Activated naive CD4-positive, alpha-beta T cell treated with anti-CD3 and anti-CD28 coated beads, Interleukin-2, amount 10 ng/mL, durations not matched to agents 7 days and 5 days (primary cell): ENCODE results near the gene APEX2.
A peak's percentile ranks its signal among the peaks of the same experiment; 100 is the strongest.

Experiments
- CTCF ChIA-PET: fragments of 350-600 bp; sonication (Branson Sonifier 250); formaldehyde crosslinking; loops from one replicate; lab custom pipeline; 2021; ENCODE audit warnings: antibody characterized with exemption; lab: Charles Lee
- DNase-seq: peaks from one replicate; pipeline ENCODE4 v3.0.0-alpha.2; 2020
- H3K27ac Mint-ChIP-seq: one replicate; pipeline ENCODE4 v1.8.0; 2021; ENCODE audit warnings: mild to moderate bottlenecking, moderate library complexity, mixed read lengths
- H3K27me3 Mint-ChIP-seq: one replicate; pipeline ENCODE4 v1.8.0; 2021; ENCODE audit warnings: mild to moderate bottlenecking, mixed read lengths
- H3K36me3 Mint-ChIP-seq: one replicate; pipeline ENCODE4 v1.8.0; 2021; ENCODE audit warnings: mixed read lengths
- H3K4me1 Mint-ChIP-seq: one replicate; pipeline ENCODE4 v1.8.0; 2021; ENCODE audit warnings: mixed read lengths
- H3K4me3 Mint-ChIP-seq: one replicate; pipeline ENCODE4 v1.8.0; 2021; ENCODE audit warnings: mild to moderate bottlenecking, moderate library complexity, mixed read lengths
- H3K9me3 Mint-ChIP-seq: one replicate; pipeline ENCODE4 v1.8.0; 2021; ENCODE audit warnings: mixed read lengths

Gene APEX2

GRCh38 chrX:54995621-54996020, 4.5 kb upstream of the APEX2 start:
- peaks cover 9% of the 10 kb centered on the region for H3K4me1 Mint-ChIP-seq
- H3K27me3 Mint-ChIP-seq = no peaks in the 10 kb centered on the region
- H3K36me3 Mint-ChIP-seq = no peaks in the 10 kb centered on the region
- CTCF ChIA-PET = no interaction called here
- no peaks in the 10 kb centered on the region for H3K9me3 Mint-ChIP-seq
- H3K27ac Mint-ChIP-seq = no peak overlapping the region
- DNase-seq = no peak
- H3K4me3 Mint-ChIP-seq = no peak overlapping the region

GRCh38 chrX:55004231-55004630, 4.1 kb downstream of the APEX2 start:
- Mint-ChIP-seq H3K27me3 (no peaks in the 10 kb centered on the region), H3K4me1 (peaks cover 41% of the 10 kb centered on the region), H3K36me3 (peaks cover 36% of the 10 kb centered on the region), H3K27ac (no peak overlapping the region), H3K9me3 (no peaks in the 10 kb centered on the region), H3K4me3 (no peak overlapping the region)
- no peak for DNase-seq
- CTCF ChIA-PET = no interaction called here

DNA sequence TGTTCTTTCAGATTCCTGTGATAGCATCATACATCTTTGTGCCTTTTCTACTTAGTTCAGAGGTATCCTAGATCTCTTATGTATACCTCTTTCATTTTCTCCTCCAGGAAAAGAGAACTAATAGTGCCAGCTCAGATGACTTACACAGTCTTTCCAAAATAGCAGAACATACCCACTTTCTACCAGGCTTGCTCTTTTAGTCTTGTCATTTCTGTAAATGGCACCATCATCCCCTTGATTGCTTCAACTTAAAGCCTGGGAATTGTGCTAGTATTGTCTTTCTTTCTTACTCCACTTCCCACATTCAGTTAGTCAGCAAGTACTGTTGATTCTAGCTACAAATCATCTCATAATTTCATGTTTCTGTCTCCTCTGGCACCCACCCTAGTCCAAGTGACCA, 5.1 kb downstream of the APEX2 start:
- peaks cover 36% of the 10 kb centered on the region for H3K36me3 Mint-ChIP-seq
- CTCF ChIA-PET = no interaction called here
- no peak overlapping the region for H3K27ac Mint-ChIP-seq
- no peak overlapping the region for H3K4me3 Mint-ChIP-seq
- H3K27me3 Mint-ChIP-seq = no peaks in the 10 kb centered on the region
- peaks cover 35% of the 10 kb centered on the region for H3K4me1 Mint-ChIP-seq
- H3K9me3 Mint-ChIP-seq = no peaks in the 10 kb centered on the region
- no peak for DNase-seq

DNA sequence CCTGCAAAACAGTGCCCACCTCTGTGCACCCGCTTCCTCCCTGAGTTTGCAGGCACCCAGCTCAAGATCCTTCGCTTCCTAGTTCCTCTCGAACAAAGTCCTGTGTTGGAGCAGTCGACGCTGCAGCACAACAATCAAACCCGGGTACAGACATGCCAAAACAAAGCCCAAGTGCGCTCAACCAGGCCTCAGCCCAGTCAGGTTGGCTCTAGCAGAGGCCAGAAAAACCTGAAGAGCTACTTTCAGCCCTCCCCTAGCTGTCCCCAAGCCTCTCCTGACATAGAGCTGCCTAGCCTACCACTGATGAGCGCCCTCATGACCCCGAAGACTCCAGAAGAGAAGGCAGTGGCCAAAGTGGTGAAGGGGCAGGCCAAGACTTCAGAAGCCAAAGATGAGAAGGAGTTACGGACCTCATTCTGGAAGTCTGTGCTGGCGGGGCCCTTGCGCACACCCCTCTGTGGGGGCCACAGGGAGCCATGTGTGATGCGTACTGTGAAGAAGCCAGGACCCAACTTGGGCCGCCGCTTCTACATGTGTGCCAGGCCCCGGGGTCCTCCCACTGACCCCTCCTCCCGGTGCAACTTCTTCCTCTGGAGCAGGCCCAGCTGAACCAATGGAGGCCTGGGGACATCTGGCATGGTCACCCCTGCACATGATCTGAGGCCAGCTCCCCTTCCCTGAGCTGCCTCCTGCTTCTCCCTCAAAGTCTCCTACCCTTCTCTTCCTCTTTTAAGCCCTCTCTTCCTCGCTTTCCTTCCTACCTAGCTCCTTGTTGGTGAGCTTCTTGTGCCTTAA, 6.9 kb downstream of the APEX2 start:
- Mint-ChIP-seq H3K4me3 (no peak overlapping the region), H3K4me1 (peaks cover 25% of the 10 kb centered on the region), H3K9me3 (no peaks in the 10 kb centered on the region), H3K27me3 (no peaks in the 10 kb centered on the region), H3K36me3 (peaks cover 35% of the 10 kb centered on the region), H3K27ac (peak overlapping the region; percentile 11)
- CTCF ChIA-PET = no interaction called here
- DNase-seq = no peak

DNA sequence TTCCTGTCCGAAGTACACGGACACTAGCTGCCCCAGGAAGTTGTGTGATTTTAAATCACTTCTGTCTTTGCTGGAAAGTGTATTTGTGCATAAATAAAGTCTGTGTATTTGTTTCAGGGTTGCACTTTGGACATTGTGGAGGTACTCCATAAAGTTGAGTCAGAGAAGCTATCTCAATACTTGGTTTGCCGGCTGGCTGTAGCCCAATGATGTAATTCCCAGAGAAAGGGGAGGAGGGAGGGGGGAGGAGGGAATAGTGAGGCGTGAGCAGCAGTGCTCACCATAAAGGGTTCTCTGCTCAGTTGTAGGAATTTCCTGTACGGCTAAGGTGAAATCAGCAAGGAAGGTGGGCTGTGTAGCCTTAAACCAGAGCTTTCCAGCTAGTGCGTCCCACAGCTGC, 7.5 kb downstream of the APEX2 start:
- Mint-ChIP-seq H3K9me3 (no peaks in the 10 kb centered on the region), H3K27ac (peak overlapping the region; percentile 11), H3K4me3 (no peak overlapping the region), H3K27me3 (no peaks in the 10 kb centered on the region), H3K36me3 (peaks cover 32% of the 10 kb centered on the region), H3K4me1 (peaks cover 19% of the 10 kb centered on the region)
- DNase-seq = no peak
- CTCF ChIA-PET = no interaction called here

DNA sequence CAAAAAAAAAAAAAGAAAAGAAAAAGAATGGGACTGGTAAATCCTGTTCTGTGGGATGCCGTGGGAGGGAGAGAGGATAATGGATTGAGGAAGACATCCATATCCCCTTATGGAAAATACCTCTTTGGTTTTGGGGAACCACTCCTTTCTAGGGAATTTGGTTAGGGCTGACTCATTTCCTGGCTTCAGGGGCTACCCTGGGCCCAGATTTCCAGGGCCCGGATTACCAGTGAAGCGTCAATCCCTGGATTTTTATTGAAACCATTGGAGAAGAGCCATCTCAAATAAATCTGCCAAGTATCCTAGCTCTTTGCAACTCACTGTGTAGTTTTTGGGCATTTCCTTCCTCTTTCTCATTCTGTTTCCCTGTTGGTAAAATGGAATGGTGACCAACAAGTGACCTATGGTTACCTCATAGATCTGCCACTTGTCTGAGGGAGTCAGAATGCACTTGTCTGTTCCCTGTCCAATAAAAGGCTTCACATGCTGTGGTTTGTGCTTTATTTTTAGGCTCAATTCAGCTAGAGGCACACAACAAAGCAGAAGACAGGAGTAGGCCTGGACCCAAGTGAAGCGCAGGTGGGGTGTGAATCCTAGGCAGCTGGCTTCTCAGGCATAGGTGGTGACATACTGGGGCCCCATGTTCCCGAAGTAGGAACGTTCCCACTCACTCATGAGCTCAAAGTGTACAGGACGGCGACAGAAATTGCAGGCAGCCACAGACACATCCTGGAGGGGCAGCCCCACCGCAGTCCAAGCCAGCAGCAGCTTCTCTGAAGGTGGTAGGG, 8.6 kb downstream of the APEX2 start:
- Mint-ChIP-seq H3K4me3 (no peak overlapping the region), H3K4me1 (peaks cover 13% of the 10 kb centered on the region), H3K9me3 (no peaks in the 10 kb centered on the region), H3K36me3 (peaks cover 26% of the 10 kb centered on the region), H3K27ac (no peak overlapping the region), H3K27me3 (no peaks in the 10 kb centered on the region)
- CTCF ChIA-PET = no interaction called here
- no peak for DNase-seq

DNA sequence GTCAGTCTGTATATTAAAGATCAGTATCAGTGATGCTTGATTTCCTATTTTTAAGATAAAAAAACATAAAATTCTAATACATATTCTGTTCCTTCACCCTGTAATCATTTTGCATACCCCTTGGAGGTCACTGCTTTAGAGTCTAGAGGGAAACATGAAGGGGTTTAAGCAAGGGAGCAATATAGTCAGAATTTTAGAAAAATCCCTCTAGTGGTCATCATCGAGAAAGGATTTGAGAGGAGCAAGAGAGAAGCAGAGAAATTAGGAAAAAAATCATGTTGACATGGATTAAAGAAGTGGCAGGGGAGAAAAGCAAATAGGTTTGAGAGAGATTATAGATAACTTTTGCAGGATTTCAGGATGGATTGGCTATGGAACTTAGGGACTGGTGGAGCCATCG, 11.1 kb downstream of the APEX2 start:
- Mint-ChIP-seq H3K27me3 (no peaks in the 10 kb centered on the region), H3K9me3 (no peaks in the 10 kb centered on the region), H3K36me3 (peaks cover 10% of the 10 kb centered on the region), H3K4me3 (no peak overlapping the region), H3K27ac (no peak overlapping the region), H3K4me1 (peaks cover 10% of the 10 kb centered on the region)
- no peak for DNase-seq
- CTCF ChIA-PET = interaction anchor here (0.8 kb wide), 1 partner anchor 119 kb away, joined by 3 read pairs; no protein-coding TSS in a partner anchor

GRCh38 chrX:55014897-55015299, 14.7 kb downstream of the APEX2 start:
- H3K9me3 Mint-ChIP-seq = no peaks in the 10 kb centered on the region
- H3K27me3 Mint-ChIP-seq = no peaks in the 10 kb centered on the region
- CTCF ChIA-PET = interaction anchor here (1.3 kb wide), 1 partner anchor 10 kb away, joined by 3 read pairs; no protein-coding TSS in a partner anchor

DNA sequence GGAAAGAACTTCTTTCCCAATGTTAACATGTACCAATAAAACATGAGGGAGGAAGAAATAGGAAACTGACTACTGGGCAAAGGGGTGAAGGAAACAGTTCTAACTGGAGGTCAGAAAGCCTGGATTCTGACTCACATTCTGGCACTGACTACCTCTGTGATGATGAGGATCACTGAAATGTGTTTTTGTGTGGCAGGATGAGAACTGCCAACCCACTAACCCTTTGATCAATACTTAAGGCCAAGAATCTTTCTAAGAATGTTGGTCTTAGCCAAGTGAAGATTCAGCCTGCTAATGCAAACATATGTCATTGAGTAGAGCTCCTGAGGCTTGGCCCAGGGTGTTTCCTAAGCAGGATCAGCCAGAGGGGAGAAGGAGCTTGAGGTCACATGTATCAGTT, 26.0 kb downstream of the APEX2 start:
- H3K27ac Mint-ChIP-seq = no peak overlapping the region
- H3K4me1 Mint-ChIP-seq = no peaks in the 10 kb centered on the region
- H3K9me3 Mint-ChIP-seq = no peaks in the 10 kb centered on the region
- CTCF ChIA-PET = no interaction called here
- DNase-seq = no peak
- no peaks in the 10 kb centered on the region for H3K27me3 Mint-ChIP-seq
- H3K4me3 Mint-ChIP-seq = no peak overlapping the region
- H3K36me3 Mint-ChIP-seq = no peaks in the 10 kb centered on the region

More at GRCh38 chrX:55014897-55015299, 14.7 kb downstream of the APEX2 start:
- H3K4me3 Mint-ChIP-seq = no peak overlapping the region
- no peak for DNase-seq
- H3K4me1 Mint-ChIP-seq = no peaks in the 10 kb centered on the region
- no peaks in the 10 kb centered on the region for H3K36me3 Mint-ChIP-seq
- no peak overlapping the region for H3K27ac Mint-ChIP-seq

DNA sequence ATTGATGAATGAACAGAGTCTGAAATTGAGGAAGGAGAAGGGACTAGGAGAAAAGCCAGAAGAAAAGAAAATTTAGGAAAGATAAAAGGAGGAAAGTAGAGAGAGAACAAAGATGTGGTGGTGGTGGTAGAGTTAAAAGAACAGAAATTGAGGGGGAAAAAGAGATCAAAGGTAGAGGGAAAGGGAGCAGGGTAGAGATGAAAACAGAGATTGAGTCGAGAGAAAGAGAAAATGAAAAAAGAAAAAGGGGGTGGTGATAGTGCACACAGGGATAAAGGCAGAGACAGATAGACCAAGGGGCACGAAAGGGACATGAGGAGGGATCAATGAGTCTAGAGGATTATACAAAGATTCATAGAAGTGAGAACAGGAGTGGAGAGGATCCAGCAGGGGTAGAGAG, 26.7 kb downstream of the APEX2 start:
- no peak for DNase-seq
- Mint-ChIP-seq H3K27me3 (no peaks in the 10 kb centered on the region), H3K4me3 (no peak overlapping the region), H3K27ac (no peak overlapping the region), H3K36me3 (no peaks in the 10 kb centered on the region), H3K9me3 (no peaks in the 10 kb centered on the region), H3K4me1 (no peaks in the 10 kb centered on the region)
- CTCF ChIA-PET = no interaction called here

DNA sequence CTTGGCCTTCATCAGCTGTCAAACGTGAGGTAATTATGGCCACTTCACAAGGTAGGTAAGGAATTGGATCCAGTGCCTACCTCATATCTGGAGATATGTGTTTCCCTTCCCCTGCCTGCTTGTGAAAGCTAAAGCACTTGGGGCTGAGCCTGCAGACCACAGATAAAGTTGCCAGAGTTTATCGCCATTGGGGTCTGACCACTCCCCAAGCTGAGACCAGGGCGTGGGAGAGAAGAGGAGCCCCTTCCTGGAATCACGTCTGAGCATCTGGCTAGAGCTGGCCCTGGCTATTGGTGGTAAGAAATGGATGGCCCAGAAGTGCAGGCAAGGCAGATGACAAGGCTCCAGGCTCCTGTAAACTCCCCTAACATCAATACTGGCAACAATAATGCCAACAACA, 27.9 kb downstream of the APEX2 start:
- H3K9me3 Mint-ChIP-seq = no peaks in the 10 kb centered on the region
- no peak overlapping the region for H3K27ac Mint-ChIP-seq
- H3K36me3 Mint-ChIP-seq = no peaks in the 10 kb centered on the region
- no peaks in the 10 kb centered on the region for H3K4me1 Mint-ChIP-seq
- CTCF ChIA-PET = no interaction called here
- no peak for DNase-seq
- H3K4me3 Mint-ChIP-seq = no peak overlapping the region
- H3K27me3 Mint-ChIP-seq = no peaks in the 10 kb centered on the region

GRCh38 chrX:55028611-55029010, 28.4 kb downstream of the APEX2 start:
- H3K9me3 Mint-ChIP-seq = no peaks in the 10 kb centered on the region
- no peaks in the 10 kb centered on the region for H3K36me3 Mint-ChIP-seq
- H3K4me1 Mint-ChIP-seq = no peaks in the 10 kb centered on the region
- no peaks in the 10 kb centered on the region for H3K27me3 Mint-ChIP-seq
- CTCF ChIA-PET = no interaction called here
- no peak overlapping the region for H3K4me3 Mint-ChIP-seq
- DNase-seq = no peak
- H3K27ac Mint-ChIP-seq = no peak overlapping the region

GRCh38 chrX:55029291-55029690, 29.1 kb downstream of the APEX2 start:
- Mint-ChIP-seq H3K9me3 (no peaks in the 10 kb centered on the region), H3K27me3 (no peaks in the 10 kb centered on the region), H3K4me1 (no peaks in the 10 kb centered on the region), H3K27ac (no peak overlapping the region), H3K4me3 (no peak overlapping the region), H3K36me3 (no peaks in the 10 kb centered on the region)
- no peak for DNase-seq
- CTCF ChIA-PET = no interaction called here

DNA sequence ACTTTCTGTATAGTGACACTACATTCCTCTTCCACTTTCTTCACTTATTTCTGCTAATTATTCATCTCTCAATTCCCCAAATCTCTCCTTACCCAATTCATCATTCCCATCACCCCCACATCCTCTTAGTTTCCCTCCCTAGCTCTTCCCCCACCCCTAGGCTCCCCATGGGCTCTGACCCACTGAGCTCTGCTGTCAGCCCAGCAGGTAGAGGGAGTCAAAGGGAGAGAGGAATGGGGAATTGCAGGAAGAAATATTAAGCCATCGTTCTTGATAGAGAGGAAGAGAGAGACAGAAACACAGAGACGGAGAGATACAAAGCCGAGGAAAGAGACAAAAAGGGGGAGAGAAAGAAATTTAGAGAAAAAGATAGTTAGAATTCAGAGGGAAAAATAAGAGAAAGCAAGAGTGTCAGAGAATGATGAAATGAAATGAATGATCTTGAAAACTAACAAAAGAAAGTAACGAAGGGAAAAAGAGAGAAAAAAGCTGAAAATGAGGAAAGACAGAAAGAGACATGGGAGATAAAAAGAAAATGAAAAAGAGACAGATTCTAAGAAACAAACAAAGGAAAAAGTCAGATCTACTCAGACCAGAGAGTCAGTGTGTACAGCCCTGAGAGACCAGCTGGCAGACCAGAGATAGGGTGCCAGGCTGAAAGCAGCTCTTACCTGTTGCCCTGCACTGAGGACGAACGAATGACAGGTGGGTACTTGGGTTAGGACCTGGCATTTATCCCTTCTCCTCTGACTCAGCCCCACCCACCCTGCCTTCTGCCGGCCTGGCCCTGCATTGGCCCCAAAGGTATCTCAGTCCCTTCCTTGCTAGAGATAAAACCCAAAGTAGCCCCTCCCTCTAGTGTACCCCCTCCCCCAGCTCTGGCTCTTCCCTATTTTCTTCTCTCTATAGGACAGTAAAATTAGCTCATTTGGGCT, 30.4 kb downstream of the APEX2 start, which contains the start of gene ALAS2:
ALAS2 (minus strand) TSS at position 707 of the 935 bp plus-strand sequence. CDS start 4,977 bp downstream, outside the sequence.
- Mint-ChIP-seq H3K27ac (no peak within 1 kb of the TSS), H3K9me3 (no peaks in the 10 kb centered on the region), H3K36me3 (no peaks in the 10 kb centered on the region), H3K27me3 (no peaks in the 10 kb centered on the region), H3K4me3 (no peak within 1 kb of the TSS), H3K4me1 (no peaks in the 10 kb centered on the region)
- no peak for DNase-seq
- CTCF ChIA-PET = no interaction called here
